GM23338 (cell line): ENCODE measurements around the gene KCNH5. TPM values are rescaled to one million over a fixed set of nuclear protein-coding genes. Genes with fewer than 3 reads are reported as not detected.

Experiments used
- ATAC-seq: fragments of 200-7000 bp; cut with Tn5 transposase; 3 replicates; pipeline ENCODE4 v1.9.1; 2020
- DNase-seq: peaks from one replicate; pipeline ENCODE4 v3.0.0-alpha.2; 2015; ENCODE audit warnings: low spot score
- H2AFZ ChIP-seq: fragments of 200-600 bp; sonication (generic); 2 replicates; pipeline ENCODE4 v1.8.0; 2016; ENCODE audit warnings: antibody characterized with exemption, mild to moderate bottlenecking, moderate library complexity
- H3F3A ChIP-seq: fragments of 200-600 bp; sonication (generic); replicated peaks from 2 replicates; pipeline ENCODE4 v1.8.0; 2017; ENCODE audit warnings: antibody characterized with exemption, mixed run types, low read depth
- H3K27ac ChIP-seq: fragments of 200-600 bp; sonication (generic); 2 replicates; pipeline ENCODE4 v1.6.1; 2016; ENCODE audit warnings: low read depth
- H3K27me3 ChIP-seq: fragments of 200-600 bp; sonication (generic); 2 replicates; pipeline ENCODE4 v1.8.0; 2016; ENCODE audit warnings: mild to moderate bottlenecking, mixed run types, moderate library complexity; ENCODE audit not compliant: insufficient read depth
- H3K36me3 ChIP-seq: fragments of 200-600 bp; sonication (generic); 2 replicates; pipeline ENCODE4 v1.8.0; 2016; ENCODE audit warnings: mild to moderate bottlenecking; ENCODE audit not compliant: insufficient read depth
- H3K4me1 ChIP-seq: fragments of 200-600 bp; sonication (generic); 2 replicates; pipeline ENCODE4 v1.8.0; 2016; ENCODE audit warnings: mild to moderate bottlenecking, moderate library complexity; ENCODE audit not compliant: insufficient read depth
- H3K4me2 ChIP-seq: fragments of 200-600 bp; sonication (generic); 2 replicates; pipeline ENCODE4 v1.7.1; 2017; ENCODE audit warnings: mixed run types
- H3K4me3 ChIP-seq: fragments of 200-600 bp; sonication (generic); 2 replicates; pipeline ENCODE4 v1.6.1; 2016; ENCODE audit warnings: mixed run types
- H3K79me2 ChIP-seq: fragments of 200-600 bp; sonication (generic); replicated peaks from 2 replicates; pipeline ENCODE4 v1.8.0; 2017; ENCODE audit warnings: mild to moderate bottlenecking; ENCODE audit not compliant: insufficient read depth
- H3K9me2 ChIP-seq: fragments of 200-600 bp; sonication (generic); 2 replicates; pipeline ENCODE4 v1.8.0; 2017; ENCODE audit not compliant: insufficient read depth
- H4K20me1 ChIP-seq: fragments of 200-600 bp; sonication (generic); replicated peaks from 2 replicates; pipeline ENCODE4 v1.8.0; 2017; ENCODE audit warnings: mild to moderate bottlenecking; ENCODE audit not compliant: insufficient read depth
- H3K27ac Mint-ChIP-seq: 2 replicates; pipeline ENCODE4 v1.8.0; 2020; ENCODE audit warnings: inconsistent platforms, mild to moderate bottlenecking, moderate library complexity, mixed read lengths
- H3K27me3 Mint-ChIP-seq: 3 replicates; pipeline ENCODE4 v1.8.0; 2022; ENCODE audit warnings: low read depth, mild to moderate bottlenecking, moderate library complexity, mixed read lengths, inconsistent platforms; ENCODE audit not compliant: insufficient read depth, poor library complexity
- H3K36me3 Mint-ChIP-seq: 3 replicates; pipeline ENCODE4 v1.8.0; 2021; ENCODE audit warnings: low read depth, mild to moderate bottlenecking, inconsistent platforms, moderate library complexity, mixed read lengths
- H3K4me1 Mint-ChIP-seq: 3 replicates; pipeline ENCODE4 v1.8.0; 2020; ENCODE audit warnings: mild to moderate bottlenecking, inconsistent platforms, mixed read lengths
- H3K4me3 Mint-ChIP-seq: 3 replicates; pipeline ENCODE4 v1.8.0; 2021; ENCODE audit warnings: moderate library complexity, mild to moderate bottlenecking, inconsistent platforms, mixed read lengths
- H3K9me3 Mint-ChIP-seq: 3 replicates; pipeline ENCODE4 v1.8.0; 2020; ENCODE audit warnings: moderate library complexity, mild to moderate bottlenecking, inconsistent platforms, mixed read lengths
- CREB1 ChIP-seq: fragments of 250-450 bp; sonication (Bioruptor Pico); IDR thresholded peaks from 2 replicates; pipeline ENCODE4 v1.5.0; 2020; ENCODE audit warnings: low read depth, mild to moderate bottlenecking, moderate library complexity
- NANOG ChIP-seq: IDR thresholded peaks from 2 replicates; pipeline ENCODE4 v1.6.1; 2016; ENCODE audit warnings: antibody characterized with exemption, borderline replicate concordance
- ZNF331 ChIP-seq: fragments of 250-450 bp; sonication (Bioruptor Pico); IDR thresholded peaks from 2 replicates; pipeline ENCODE4 v1.5.0; 2020; ENCODE audit warnings: low read depth, mild to moderate bottlenecking, moderate library complexity
- polyA plus RNA-seq: library from polyadenylated mRNA; unstranded; fragments of >200 nt; fragmentation: Nextera tagmentation; extraction: Ambion mirVana; gene quantifications from 2 replicates; pipeline ENCODE4 v1.2.1, GENCODE V29; 2016
- total RNA-seq: library from RNA; depleted of rRNA; stranded (reverse); fragments of >200 nt; shearing (Covaris generic); gene quantifications from 2 replicates; pipeline ENCODE4 v1.2.3, GENCODE V29; 2014
- TF ChIP-seq, protein P1 (sequence below): fragments of 250-450 bp; sonication (Bioruptor Pico); IDR thresholded peaks from 2 replicates; pipeline ENCODE4 v1.5.0; 2020; ENCODE audit warnings: mild to moderate bottlenecking, moderate library complexity

Gene KCNH5
- total and polyA plus RNA-seq, 2 experiments from 2014 or later: 0.71 to 0.83 TPM

- Mint-ChIP-seq H3K4me3 (no peak overlapping the region), H3K36me3 (0 out of 3 replicates have a peak, but pooled peaks cover 1% of the 10 kb centered on the region), H3K27ac (no peak overlapping the region), H3K9me3 (no peaks in the 10 kb centered on the region), H3K4me1 (no peaks in the 10 kb centered on the region; the same call in 2 of the 3 replicates), H3K27me3 (peaks cover 2% of the 10 kb centered on the region)
- ATAC-seq (no peak), DNase-seq (no peak)
- Histone ChIP-seq H3K27ac (no peak overlapping the region), H3K27me3 (no peaks in the 10 kb centered on the region), H3K4me2 (no peak overlapping the region), H3K79me2 (no peaks in the 10 kb centered on the region), H3K4me3 (no peak overlapping the region), H2AFZ (no peak overlapping the region), H3F3A (no peaks in the 10 kb centered on the region), H3K9me2 (peaks cover 3% of the 10 kb centered on the region; the same call in 1 of the 2 replicates), H3K36me3 (no peaks in the 10 kb centered on the region), H4K20me1 (no peaks in the 10 kb centered on the region), H3K4me1 (no peaks in the 10 kb centered on the region)
- TF ChIP-seq NANOG (no peak), CREB1 (no peak), ZNF331 (CRISPR knock-in tag) (no peak)
Measured at GRCh38 chr14:62954165-62954564, 91.1 kb downstream of the KCNH5 start.

DNA sequence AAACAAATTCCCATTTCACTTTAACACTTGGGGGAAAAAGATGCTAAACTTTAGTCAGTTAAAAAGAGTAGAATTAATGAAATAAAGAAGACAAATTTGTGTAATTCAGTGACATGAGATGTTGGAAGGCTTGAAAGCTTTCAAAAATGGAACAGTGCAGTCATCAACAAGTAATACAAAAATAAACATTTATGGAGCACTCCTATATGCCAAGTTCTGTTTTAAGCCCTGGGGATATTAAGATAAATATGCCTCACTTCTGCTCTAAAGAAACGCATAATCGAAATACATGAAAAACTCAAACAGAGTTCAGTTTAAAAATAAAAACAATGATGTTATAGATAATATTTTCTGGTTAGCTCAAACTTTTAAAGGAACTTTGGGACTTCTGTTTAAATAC is 93.0 kb downstream of the KCNH5 start:
- Mint-ChIP-seq H3K9me3 (no peaks in the 10 kb centered on the region), H3K27ac (no peak overlapping the region; the same call in 1 of the 2 replicates), H3K36me3 (0 out of 3 replicates have a peak, but pooled peaks cover 2% of the 10 kb centered on the region), H3K4me1 (no peaks in the 10 kb centered on the region), H3K4me3 (no peak overlapping the region), H3K27me3 (no peaks in the 10 kb centered on the region)
- H3K27ac ChIP-seq: no peak overlapping the region
- peaks cover 3% of the 10 kb centered on the region; the same call in 1 of the 2 replicates for H3K9me2 ChIP-seq
- TF ChIP-seq, protein P1, sequence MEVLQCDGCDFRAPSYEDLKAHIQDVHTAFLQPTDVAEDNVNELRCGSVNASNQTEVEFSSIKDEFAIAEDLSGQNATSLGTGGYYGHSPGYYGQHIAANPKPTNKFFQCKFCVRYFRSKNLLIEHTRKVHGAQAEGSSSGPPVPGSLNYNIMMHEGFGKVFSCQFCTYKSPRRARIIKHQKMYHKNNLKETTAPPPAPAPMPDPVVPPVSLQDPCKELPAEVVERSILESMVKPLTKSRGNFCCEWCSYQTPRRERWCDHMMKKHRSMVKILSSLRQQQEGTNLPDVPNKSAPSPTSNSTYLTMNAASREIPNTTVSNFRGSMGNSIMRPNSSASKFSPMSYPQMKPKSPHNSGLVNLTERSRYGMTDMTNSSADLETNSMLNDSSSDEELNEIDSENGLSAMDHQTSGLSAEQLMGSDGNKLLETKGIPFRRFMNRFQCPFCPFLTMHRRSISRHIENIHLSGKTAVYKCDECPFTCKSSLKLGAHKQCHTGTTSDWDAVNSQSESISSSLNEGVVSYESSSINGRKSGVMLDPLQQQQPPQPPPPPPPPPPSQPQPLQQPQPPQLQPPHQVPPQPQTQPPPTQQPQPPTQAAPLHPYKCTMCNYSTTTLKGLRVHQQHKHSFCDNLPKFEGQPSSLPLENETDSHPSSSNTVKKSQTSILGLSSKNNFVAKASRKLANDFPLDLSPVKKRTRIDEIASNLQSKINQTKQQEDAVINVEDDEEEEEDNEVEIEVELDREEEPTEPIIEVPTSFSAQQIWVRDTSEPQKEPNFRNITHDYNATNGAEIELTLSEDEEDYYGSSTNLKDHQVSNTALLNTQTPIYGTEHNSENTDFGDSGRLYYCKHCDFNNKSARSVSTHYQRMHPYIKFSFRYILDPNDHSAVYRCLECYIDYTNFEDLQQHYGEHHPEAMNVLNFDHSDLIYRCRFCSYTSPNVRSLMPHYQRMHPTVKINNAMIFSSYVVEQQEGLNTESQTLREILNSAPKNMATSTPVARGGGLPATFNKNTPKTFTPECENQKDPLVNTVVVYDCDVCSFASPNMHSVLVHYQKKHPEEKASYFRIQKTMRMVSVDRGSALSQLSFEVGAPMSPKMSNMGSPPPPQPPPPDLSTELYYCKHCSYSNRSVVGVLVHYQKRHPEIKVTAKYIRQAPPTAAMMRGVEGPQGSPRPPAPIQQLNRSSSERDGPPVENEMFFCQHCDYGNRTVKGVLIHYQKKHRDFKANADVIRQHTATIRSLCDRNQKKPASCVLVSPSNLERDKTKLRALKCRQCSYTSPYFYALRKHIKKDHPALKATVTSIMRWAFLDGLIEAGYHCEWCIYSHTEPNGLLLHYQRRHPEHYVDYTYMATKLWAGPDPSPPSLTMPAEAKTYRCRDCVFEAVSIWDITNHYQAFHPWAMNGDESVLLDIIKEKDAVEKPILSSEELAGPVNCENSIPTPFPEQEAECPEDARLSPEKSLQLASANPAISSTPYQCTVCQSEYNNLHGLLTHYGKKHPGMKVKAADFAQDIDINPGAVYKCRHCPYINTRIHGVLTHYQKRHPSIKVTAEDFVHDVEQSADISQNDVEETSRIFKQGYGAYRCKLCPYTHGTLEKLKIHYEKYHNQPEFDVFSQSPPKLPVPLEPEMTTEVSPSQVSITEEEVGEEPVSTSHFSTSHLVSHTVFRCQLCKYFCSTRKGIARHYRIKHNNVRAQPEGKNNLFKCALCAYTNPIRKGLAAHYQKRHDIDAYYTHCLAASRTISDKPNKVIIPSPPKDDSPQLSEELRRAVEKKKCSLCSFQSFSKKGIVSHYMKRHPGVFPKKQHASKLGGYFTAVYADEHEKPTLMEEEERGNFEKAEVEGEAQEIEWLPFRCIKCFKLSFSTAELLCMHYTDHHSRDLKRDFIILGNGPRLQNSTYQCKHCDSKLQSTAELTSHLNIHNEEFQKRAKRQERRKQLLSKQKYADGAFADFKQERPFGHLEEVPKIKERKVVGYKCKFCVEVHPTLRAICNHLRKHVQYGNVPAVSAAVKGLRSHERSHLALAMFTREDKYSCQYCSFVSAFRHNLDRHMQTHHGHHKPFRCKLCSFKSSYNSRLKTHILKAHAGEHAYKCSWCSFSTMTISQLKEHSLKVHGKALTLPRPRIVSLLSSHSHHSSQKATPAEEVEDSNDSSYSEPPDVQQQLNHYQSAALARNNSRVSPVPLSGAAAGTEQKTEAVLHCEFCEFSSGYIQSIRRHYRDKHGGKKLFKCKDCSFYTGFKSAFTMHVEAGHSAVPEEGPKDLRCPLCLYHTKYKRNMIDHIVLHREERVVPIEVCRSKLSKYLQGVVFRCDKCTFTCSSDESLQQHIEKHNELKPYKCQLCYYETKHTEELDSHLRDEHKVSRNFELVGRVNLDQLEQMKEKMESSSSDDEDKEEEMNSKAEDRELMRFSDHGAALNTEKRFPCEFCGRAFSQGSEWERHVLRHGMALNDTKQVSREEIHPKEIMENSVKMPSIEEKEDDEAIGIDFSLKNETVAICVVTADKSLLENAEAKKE (CRISPR knock-in tag): no peak
- H3K4me1 ChIP-seq: no peaks in the 10 kb centered on the region
- H3K36me3 ChIP-seq: no peaks in the 10 kb centered on the region
- no peak overlapping the region for H3K4me2 ChIP-seq
- DNase-seq (no peak), ATAC-seq (no peak)
- H3K27me3 ChIP-seq: no peaks in the 10 kb centered on the region
- no peaks in the 10 kb centered on the region for H4K20me1 ChIP-seq
- H3F3A ChIP-seq: no peaks in the 10 kb centered on the region
- no peaks in the 10 kb centered on the region for H3K79me2 ChIP-seq
- no peak overlapping the region for H3K4me3 ChIP-seq
- no peak overlapping the region for H2AFZ ChIP-seq
